HG03095 (cell line): Measurements from ENCODE around the gene ANP32E.
A peak's percentile ranks its signal among the peaks of the same experiment; 100 is the strongest.
"Not testable (repeated sequence)": the region's sequence is repeated elsewhere in the genome, so short reads cannot be mapped to it uniquely, and the experiment has no call there.

Source experiments
- ATAC-seq: cut with Tn5 transposase; IDR thresholded peaks from one replicate; pipeline ENCODE4 v1.9.1; 2021; ENCODE audit warnings: moderate library complexity; ENCODE audit not compliant: unreplicated experiment

ANP32E gene

GRCh38 chr1:150214099-150214756 lies 21.7 kb downstream of the ANP32E start:
- not testable (repeated sequence) for ATAC-seq

GRCh38 chr1:150213170-150214098 lies 22.5 kb downstream of the ANP32E start:
- peak; percentile 84 for ATAC-seq

GRCh38 chr1:150212070-150212469 lies 23.8 kb downstream of the ANP32E start:
- ATAC-seq, result no peak

GRCh38 chr1:150210706-150211105 lies 25.2 kb downstream of the ANP32E start:
- no peak for ATAC-seq

GRCh38 chr1:150210091-150210490 lies 25.8 kb downstream of the ANP32E start:
- ATAC-seq, result no peak

- not testable (repeated sequence) for ATAC-seq
These were observed 27.5 kb downstream of the ANP32E start for GRCh38 chr1:150208460-150208859.

GRCh38 chr1:150207281-150207971 lies 28.5 kb downstream of the ANP32E start:
- no peak for ATAC-seq

GRCh38 chr1:150196417-150196816 lies 39.5 kb downstream of the ANP32E start:
- ATAC-seq, result no peak

GRCh38 chr1:150194381-150195031 lies 41.4 kb downstream of the ANP32E start:
- no peak for ATAC-seq

- ATAC-seq, result no peak
These were observed 43.9 kb downstream of the ANP32E start for GRCh38 chr1:150192012-150192411.

- ATAC-seq, result no peak
These were observed 48.4 kb downstream of the ANP32E start for GRCh38 chr1:150187560-150187931.

GRCh38 chr1:150186789-150187559 lies 48.9 kb downstream of the ANP32E start:
- ATAC-seq, result no peak

- not testable (repeated sequence) for ATAC-seq
These were observed 49.5 kb downstream of the ANP32E start for GRCh38 chr1:150186438-150186788.

- no peak for ATAC-seq
These were observed 50.4 kb downstream of the ANP32E start for GRCh38 chr1:150185481-150185880.

GRCh38 chr1:150183061-150183460 lies 52.9 kb downstream of the ANP32E start:
- no peak for ATAC-seq

- no peak for ATAC-seq
These were observed 53.7 kb downstream of the ANP32E start for GRCh38 chr1:150182247-150182646.

- ATAC-seq, result no peak
These were observed 55.4 kb downstream of the ANP32E start for GRCh38 chr1:150180474-150180873.

GRCh38 chr1:150179867-150180266 lies 56.0 kb downstream of the ANP32E start:
- no peak for ATAC-seq

- ATAC-seq, result no peak
These were observed 57.4 kb downstream of the ANP32E start for GRCh38 chr1:150178548-150178947.

GRCh38 chr1:150176593-150176992 lies 59.3 kb downstream of the ANP32E start:
- no peak for ATAC-seq
